Measurements from ENCODE around the gene EGFL8. TPM values are rescaled to one million over a fixed set of nuclear protein-coding genes. Genes with fewer than 3 reads are reported as not detected.

Gene EGFL8
- total RNA-seq (2022; extraction: Qiagen RNA extraction): 0.56 to 1.9 TPM (median 1.9 TPM) in 5 replicates

DNA sequence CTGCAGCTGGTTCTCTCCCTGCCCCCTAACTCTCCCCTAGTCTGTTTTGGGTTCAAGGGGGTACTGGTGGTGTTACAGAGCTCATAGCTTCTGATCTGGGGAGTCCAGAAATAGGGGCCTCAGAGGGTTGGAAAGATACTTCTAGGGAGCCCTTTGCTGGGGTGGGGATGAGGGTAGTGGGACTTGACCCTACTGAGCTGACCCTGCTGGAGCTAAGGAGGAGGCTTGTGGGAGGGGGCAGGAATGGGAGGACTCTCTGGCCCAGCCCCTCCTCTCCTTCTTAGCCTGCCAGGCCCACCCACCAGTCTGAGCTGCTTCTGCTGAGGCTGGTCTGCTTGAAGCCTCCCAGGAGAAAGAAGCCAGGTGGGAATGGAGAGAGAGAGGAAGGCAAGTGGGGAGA is at the start of gene EGFL8:
Gene EGFL8, plus strand, starts transcription at position 301 of the 400 bp plus-strand sequence. CDS start 1,571 bp downstream, outside the sequence.

DNA sequence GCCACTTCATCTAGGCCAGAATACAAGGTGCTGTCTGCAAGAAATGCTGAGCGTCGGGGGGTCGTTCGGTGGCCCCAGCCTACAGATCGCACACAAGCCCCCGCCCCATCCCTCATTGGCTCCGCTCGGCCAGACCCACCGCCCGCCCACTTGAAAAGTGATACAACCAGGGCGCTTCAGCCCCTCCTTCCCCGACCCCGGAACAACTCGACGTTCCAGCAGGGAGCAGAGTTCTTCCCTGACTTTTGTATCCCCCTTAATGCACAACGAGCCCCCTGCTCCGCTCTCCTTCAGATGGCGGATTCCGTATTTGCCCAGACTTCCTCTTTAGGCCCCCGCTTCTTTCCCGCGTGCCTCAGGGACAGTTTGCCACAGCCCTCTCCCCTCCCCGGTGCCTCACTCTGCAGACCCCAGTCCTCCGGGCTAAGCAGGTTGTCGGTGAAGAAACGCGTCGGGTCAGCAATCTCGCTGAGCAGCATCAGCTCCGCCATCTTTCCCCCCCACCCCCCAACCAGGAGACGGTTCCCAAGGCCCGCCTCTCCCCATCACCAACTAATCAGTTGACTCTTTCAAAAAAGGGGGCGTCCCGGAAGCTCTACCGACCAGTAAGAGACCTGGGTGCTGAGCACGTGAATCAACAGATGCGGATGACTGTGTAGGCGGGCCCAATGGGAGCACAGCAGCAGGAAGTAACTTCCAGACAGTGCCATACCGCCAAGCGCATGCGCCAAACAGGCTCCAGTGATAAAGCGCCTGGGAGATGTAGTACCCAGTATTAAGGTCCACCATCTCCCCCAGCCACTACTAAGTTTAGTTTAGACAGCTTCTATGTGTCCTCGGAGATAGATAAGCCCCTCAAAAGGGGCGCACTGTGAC is 36.4 kb upstream of the EGFL8 start, which contains the start of gene ATF6B:
Gene ATF6B, minus strand, starts transcription at position 530 of the 876 bp plus-strand sequence. Its CDS starts 39 bp downstream, at position 491.

DNA sequence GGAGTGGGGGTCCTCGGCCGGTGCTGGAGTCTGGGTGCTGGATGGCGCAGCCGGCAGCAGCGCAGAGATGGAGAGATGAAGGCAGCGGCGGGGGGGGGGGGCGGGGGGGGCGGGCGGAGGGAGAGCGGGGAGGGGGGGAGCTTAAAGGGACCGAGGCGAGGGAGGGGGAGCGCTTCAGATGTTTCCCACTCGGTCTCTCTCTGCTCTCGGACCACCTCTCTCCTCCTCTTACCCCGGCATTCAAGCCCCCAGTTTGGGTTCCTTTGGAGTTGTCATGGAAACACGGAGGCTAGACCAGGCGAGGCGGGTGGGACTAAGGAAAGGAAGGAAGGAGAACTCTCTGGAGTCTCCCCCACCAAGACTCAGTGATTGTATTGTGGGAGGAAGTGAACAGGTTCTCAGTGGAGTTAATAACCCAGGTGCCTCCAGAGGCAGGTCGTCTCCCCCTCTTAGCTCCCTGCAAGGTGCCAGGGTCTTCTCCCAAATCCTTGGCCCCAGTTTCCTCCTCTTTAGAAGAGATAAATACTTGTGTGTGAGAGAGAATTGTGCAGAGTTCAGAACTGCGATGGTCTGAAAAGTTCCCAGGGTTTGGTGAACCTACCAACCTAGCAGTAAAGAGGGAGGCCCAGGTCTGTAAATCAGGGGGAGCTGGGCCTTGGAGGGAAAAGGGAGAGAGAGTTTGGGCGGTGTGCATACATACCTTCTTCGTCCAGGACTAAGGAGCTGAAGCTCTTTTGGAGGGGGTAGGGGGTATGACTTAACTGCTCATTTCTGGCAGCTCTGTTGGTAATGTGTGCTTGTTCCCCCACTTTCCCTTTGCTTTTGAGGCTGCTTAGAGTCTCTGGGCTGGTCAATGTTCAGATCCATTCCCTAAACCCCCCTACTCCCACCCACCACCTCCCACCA is 12.3 kb upstream of the EGFL8 start, which contains the start of gene PRRT1:
Gene PRRT1, minus strand, starts transcription at position 77 of the 906 bp plus-strand sequence. CDS start 112 bp downstream, outside the sequence.

DNA sequence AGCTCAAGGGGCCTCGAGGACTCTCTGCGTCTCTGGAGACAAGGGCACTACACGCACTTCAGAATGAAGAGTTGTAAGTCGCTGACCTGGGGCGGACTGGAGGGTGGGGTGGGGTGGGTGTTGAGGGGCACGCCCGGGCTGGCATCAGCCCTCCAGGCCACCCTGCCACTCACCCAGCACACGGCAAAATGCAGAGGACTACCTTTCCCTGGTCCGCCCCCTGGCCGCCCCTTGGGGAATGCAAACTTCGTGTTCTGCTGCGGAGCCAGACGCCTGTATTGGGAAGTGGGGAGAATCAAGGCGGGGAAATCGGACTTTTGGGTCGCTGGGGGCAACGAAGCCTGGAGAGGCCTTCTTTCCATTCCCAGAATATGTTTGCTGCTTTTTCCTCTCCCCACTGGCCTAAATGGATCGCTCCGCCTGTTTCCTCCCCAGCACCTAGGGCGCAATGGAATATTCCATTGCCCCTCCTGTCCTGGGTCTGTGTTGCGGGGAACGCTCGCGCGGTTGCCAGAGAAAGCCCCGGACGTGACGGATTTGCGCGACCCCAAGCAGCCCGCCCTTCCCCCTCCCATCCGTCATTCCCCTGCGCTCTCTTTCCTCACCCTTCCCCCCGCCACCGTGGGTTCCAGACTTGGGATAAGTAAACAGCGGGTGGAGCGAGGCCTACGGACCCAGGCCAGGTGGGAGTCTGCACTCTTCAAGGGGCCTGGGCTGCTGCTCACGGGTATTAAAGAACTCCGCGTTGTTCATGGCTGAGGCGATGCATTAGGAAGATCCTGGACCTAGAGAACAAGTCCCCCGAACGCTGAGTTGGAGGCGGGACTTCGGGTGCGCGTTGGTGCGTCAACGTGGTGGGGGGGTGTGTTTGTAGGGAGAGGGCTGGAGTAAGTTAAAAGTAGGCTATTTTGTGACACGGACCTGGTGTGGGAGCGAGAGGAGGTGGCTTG is 10.6 kb upstream of the EGFL8 start, which contains the start of gene PPT2:
Gene PPT2, plus strand, starts transcription at position 578 of the 950 bp plus-strand sequence. CDS start 454 bp downstream, outside the sequence.

DNA sequence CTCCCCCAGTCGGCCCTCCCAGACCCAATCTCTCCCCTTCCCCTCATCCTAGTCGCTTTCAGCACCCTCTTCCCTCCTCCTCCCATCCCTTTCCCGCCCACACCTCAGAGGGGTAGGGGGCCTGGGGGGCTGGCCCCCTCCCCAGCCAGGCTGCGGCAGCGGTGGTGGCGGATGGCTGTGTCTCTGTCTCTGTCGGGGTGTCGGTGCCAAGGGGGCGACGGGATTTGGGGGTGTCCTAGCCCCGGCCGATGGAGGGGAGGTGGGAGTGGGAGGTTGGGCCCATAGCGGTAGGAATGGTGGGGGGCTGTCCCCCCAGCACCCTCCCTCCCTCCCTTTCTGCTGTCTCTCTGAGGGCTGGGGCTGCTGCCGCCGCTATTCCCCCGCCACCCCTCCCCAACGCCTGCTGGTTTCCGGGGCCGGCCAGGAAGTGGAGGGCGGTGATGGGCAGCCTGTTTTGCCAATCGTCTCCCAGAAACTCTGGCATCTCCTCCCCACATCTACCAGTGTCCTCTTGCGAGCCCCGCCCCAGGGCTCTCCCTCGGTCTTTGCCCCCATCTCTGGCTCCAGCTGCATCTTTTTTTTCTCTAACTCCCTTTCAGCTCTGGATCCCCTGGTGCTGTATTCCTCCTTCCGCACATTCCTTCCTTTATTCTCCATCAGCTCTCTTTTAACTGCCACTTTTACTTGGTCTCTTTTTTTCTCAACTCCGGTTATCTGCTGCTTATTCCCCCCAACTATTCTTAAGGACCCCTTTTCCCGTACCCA is 11.5 kb downstream of the EGFL8 start, which contains the start of gene AGPAT1:
Gene AGPAT1, minus strand, starts transcription at position 374 of the 765 bp plus-strand sequence. CDS start 4,588 bp downstream, outside the sequence.

DNA sequence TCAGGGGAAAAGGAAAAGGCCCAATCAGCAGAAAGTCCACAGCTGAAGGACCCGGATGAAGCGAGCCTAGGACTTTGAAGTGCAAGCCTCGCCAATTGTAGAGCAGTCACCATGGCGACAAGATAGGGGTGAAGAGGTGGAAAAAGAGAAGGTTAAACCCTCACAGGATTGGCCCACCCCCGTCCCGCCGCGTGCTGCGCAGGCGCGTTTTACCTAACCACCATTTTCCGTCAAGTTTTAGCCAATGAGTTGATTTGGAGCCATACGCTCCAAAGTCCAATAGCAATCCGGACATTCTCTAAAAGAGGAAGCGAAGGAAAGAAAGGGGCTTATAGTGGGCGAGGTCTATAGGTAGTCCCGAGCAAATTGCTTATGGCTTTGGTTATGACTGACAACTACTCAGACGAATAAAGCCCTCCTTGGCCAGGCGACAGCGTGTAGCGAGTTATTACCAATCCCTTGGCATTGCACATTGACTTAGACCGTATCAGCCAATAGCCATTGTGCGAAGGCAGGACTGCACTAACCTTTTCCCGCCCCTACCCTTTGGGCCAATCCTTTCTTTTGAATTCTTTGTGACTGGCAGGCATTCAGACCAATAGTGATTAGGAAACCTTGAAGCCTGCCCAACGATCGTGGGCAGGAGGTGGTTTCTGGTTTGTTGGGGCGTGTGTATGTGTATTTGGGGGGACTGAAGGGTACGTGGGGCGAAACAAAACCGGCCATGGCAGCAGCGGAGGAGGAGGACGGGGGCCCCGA is 13.6 kb downstream of the EGFL8 start, which contains the start of gene RNF5:
Gene RNF5, plus strand, starts transcription at position 618 of the 759 bp plus-strand sequence. Its CDS starts 107 bp downstream, at position 725.

GRCh38 chr6:32184084-32184640 is 19.8 kb downstream of the EGFL8 start, which contains the start of gene AGER:
TSS of gene AGER (minus strand) at chr6:32184253. CDS start at chr6:32184222, 31 bp downstream.

DNA sequence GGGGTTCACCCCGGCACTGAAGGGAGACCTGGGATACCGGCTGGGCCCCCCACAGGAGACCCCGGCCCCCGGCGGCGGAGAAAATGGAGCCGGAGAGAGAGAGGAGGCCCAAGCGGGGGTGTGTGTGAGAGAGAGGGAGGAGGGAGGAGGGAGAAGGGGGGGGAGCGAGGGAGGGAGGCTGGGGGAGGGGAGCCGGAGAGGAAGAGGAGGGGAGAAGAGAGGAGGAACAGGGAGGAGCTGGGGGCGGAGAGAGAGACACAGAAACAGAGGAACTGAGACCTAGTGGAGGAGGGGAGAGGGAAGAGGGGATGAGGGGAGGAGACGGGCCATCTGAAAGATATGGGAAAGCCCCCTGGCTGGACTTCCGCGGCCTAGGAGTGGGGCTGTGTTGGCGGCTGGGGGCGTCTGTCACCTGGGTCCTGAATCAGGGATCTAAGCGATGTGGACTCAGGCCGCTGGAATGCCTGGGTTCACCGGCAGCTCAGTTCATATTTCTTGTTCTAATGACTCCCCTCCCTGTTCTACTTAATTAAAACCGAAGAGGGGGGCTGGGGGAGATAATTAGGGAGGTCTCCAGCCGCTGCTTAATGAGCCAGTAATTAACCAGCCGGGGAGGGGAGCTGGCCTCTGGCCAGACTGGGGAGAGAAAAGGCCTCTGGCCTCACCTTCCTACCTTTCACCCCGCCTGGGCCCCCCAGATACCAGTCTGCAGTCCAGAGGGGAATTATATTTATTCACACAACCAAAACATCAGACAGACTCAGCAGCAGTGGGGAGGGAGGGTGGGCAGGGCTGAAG is 25.9 kb downstream of the EGFL8 start, which contains the start of gene PBX2:
Gene PBX2, minus strand, starts transcription at position 149 of the 798 bp plus-strand sequence. CDS start 287 bp downstream, outside the sequence.

GRCh38 chr6:32192608-32193039 is 28.2 kb downstream of the EGFL8 start, which contains the start of gene GPSM3:
TSS of gene GPSM3 (minus strand) at chr6:32192643. CDS start at chr6:32192513, 130 bp downstream.

Other genes with a start within 250 kb of the EGFL8 start
- gene C2, start 236.9 kb upstream of the EGFL8 start, total RNA-seq (2022; extraction: Qiagen RNA extraction): 0.20 to 0.34 TPM (median 0.23 TPM) in 5 replicates
- gene CFB, start 218.5 kb upstream of the EGFL8 start, total RNA-seq (2022; extraction: Qiagen RNA extraction): 1.3 to 3.0 TPM (median 2.0 TPM) in 5 replicates
- 73.0 to 92.7 TPM (median 76.9 TPM) in 5 replicates for gene NELFE, start 205.6 kb upstream of the EGFL8 start, total RNA-seq (2022; extraction: Qiagen RNA extraction)
- 19.9 to 23.7 TPM (median 22.8 TPM) in 5 replicates for gene SKIC2, start 205.4 kb upstream of the EGFL8 start, total RNA-seq (2022; extraction: Qiagen RNA extraction)
- 11.1 to 13.8 TPM (median 11.8 TPM) in 5 replicates for gene DXO, start 192.5 kb upstream of the EGFL8 start, total RNA-seq (2022; extraction: Qiagen RNA extraction)
- 0.80 to 1.1 TPM (median 0.93 TPM) in 5 replicates for gene C4A, start 182.5 kb upstream of the EGFL8 start, total RNA-seq (2022; extraction: Qiagen RNA extraction)
- 0.58 to 1.2 TPM (median 0.96 TPM) in 5 replicates for gene C4B, start 149.8 kb upstream of the EGFL8 start, total RNA-seq (2022; extraction: Qiagen RNA extraction)
- gene CYP21A2, start 126.2 kb upstream of the EGFL8 start, total RNA-seq (2022; extraction: Qiagen RNA extraction): 0.06 TPM in 1 of 5 replicates, not detected in the others
- 0.48 to 0.71 TPM (median 0.56 TPM) in 5 replicates for gene TNXB, start 55.3 kb upstream of the EGFL8 start, total RNA-seq (2022; extraction: Qiagen RNA extraction)
- gene ATF6B, start 36.3 kb upstream of the EGFL8 start, total RNA-seq (2022; extraction: Qiagen RNA extraction): 27.8 to 35.4 TPM (median 34.3 TPM) in 5 replicates
- gene FKBPL, start 34.3 kb upstream of the EGFL8 start, total RNA-seq (2022; extraction: Qiagen RNA extraction): 6.0 to 7.8 TPM (median 6.8 TPM) in 5 replicates
- gene PRRT1, start 12.7 kb upstream of the EGFL8 start, total RNA-seq (2022; extraction: Qiagen RNA extraction): 0.47 to 0.82 TPM (median 0.61 TPM) in 5 replicates
- gene PPT2, start 10.5 kb upstream of the EGFL8 start, total RNA-seq (2022; extraction: Qiagen RNA extraction): 7.8 to 8.8 TPM (median 8.5 TPM) in 5 replicates
- gene AGPAT1, start 11.5 kb downstream of the EGFL8 start, total RNA-seq (2022; extraction: Qiagen RNA extraction): 35.3 to 43.1 TPM (median 42.4 TPM) in 5 replicates
- gene RNF5, start 13.8 kb downstream of the EGFL8 start, total RNA-seq (2022; extraction: Qiagen RNA extraction): 34.8 to 46.4 TPM (median 45.5 TPM) in 5 replicates
- gene AGER, start 19.7 kb downstream of the EGFL8 start, total RNA-seq (2022; extraction: Qiagen RNA extraction): 1.1 to 2.0 TPM (median 1.7 TPM) in 5 replicates
- 14.1 to 17.3 TPM (median 15.9 TPM) in 5 replicates for gene PBX2, start 25.6 kb downstream of the EGFL8 start, total RNA-seq (2022; extraction: Qiagen RNA extraction)
- 0.34 to 0.40 TPM (median 0.35 TPM) in 5 replicates for gene GPSM3, start 28.0 kb downstream of the EGFL8 start, total RNA-seq (2022; extraction: Qiagen RNA extraction)
- gene NOTCH4, start 59.5 kb downstream of the EGFL8 start, total RNA-seq (2022; extraction: Qiagen RNA extraction): 0.60 to 0.95 TPM (median 0.81 TPM) in 5 replicates
- gene TSBP1, start 207.3 kb downstream of the EGFL8 start, total RNA-seq (2022; extraction: Qiagen RNA extraction): not detected in 5 replicates
- not detected in 5 replicates for gene BTNL2, start 242.6 kb downstream of the EGFL8 start, total RNA-seq (2022; extraction: Qiagen RNA extraction)

All from A549 treated with AZD2906 at 1 μM for 4 hours (cell line).